HUDEP-2 (cell line): ENCODE results near the gene CPZ.
"Not testable (repeated sequence)": the region's sequence is repeated elsewhere in the genome, so short reads cannot be mapped to it uniquely, and the experiment has no call there.

ENCODE experiments used
- DNase-seq, 76 experiments: peaks; one replicate each; lab custom pipeline; 2025; ENCODE audit not compliant: unreplicated experiment in 76 of 76; lab: John Stamatoyannopoulos, UW

CPZ gene

DNA sequence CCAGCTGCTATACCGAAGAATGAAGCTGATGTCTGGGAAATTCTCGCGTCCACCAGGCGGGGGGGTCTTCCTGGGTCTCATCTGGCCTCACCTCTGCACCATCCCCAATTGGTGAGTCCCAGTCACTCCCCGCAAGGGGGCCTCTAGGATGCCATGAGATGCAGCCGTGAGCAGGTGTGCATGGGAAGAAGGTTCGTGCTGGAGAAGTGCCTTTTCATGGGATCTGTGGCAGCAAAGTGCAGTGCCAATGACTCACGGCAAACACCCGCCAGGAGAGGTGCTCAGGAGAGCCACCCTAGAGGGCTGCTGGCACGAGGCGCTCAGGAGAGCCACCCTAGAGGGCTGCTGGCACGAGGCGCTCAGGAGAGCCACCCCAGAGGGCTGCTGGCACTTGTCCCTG lies 55.1 kb downstream of the CPZ start:
- no peak for DNase-seq

DNA sequence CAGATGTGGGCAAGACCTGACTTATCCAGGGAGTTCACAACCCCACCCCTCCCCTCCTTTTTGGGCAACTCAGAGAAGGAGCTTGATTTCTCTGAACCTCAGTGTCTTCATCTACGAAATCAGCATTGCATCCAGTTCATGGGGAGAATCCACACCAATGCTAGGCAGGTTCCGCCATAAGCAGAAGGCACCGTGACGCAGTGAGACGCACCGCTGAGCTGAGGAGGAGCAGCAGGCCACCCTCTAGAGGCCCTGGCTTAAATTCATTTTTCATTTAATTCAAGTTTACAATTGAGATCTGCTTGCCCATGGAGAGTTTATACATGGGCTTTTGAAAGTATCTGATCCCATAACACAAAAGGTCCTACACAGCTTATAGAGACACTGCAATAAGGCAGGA lies 55.7 kb downstream of the CPZ start:
- DNase-seq: no peak

DNA sequence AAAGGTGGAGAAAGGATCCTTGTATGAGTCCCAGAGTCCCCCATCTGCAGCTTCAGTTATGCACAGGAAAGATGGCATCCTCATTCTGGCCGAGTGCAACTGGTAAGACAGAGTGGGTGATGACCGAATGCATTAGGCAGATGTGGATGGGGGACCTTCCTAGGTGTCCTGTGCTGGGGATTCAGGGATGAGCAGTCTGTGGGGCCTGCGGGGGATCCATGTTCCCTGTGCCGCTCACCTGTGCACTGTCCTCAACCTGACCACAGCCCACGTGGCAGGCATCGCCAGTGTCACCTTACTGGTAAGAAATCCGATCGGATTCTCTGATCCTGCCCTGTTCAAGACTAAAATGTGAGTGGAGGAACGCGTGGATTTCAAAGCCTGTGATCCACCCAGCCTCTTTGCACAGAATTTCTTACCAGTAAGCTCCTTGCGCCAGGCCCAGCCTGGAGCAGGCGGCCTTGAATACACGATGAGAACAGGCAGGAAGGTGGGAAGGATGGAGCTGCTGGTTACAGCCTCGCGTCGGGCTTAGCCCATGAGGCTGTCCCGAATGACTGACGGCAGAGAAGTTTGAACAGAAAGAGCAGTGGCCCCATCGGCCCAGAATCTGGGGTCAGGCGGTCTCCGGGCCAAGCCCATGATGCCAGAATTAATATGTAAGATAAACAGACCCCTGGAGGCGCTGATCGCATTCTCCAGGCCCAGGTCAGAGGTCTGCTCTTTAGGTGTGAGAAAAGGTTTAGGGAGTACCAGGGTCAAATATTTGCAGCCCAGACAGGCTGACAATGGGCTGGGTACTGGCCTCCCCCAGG lies 56.5 kb downstream of the CPZ start:
- DNase-seq: no peak

DNA sequence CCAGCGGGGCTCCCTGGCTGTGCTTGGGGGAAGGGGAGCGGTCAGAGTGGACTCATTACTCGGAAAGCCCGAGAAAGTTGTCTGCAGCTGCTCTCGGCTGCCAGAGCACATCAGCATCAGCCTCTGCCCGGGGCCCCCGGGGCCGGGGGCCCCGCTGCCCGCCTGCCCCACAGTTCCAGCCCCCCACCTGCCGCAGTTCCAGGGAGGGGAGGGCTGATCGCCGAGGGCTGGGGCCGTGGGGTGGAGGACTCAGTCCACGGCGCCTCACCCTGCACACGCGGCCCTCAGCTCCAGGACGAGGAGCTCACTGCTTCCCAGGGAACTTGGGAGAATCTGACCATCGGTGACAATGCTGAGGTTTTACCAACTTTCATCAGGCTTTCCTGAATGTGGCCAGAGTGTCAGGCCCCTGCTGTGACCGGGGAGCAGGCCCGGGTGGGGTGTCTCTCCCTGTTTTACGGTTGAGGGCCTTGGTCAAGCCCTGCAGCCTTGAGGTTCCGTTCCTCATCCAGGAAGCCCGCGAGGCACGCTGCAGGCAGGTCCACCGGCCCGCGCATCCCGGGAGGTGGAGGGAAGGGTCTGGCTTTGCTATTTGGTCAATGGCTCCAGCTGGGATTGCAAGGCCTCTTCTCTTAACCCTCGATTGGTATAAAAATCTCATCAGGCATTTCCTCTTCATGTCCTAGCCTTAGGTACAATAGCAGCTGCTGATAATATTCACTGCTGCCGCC lies 57.2 kb downstream of the CPZ start:
- DNase-seq: no peak

DNA sequence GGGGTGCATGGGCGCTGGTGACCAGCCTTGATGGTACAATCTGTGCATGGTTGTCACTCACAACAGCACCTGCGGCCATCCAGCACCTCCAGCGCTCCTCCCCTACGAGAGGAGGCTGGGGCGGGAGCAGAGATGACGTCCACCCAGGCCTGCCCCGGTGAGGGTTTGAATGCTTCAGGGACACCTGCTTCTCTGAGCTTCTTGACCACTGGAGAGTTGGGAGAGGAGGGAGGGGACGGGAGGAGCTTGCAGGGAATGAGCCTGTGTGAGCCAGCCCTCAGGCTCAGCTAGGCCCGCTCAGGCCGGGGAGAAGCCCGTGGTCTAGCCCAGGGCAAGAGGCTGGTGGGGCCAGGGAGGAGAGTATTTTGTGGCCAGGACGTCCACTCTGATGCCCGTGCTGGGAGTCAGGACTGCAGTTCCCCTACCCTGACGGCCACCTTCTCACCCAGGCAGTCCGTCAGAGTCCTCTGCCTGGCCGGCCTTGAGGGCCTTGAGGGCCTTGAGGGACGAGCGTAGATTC lies 59.2 kb downstream of the CPZ start:
- DNase-seq: no peak

DNA sequence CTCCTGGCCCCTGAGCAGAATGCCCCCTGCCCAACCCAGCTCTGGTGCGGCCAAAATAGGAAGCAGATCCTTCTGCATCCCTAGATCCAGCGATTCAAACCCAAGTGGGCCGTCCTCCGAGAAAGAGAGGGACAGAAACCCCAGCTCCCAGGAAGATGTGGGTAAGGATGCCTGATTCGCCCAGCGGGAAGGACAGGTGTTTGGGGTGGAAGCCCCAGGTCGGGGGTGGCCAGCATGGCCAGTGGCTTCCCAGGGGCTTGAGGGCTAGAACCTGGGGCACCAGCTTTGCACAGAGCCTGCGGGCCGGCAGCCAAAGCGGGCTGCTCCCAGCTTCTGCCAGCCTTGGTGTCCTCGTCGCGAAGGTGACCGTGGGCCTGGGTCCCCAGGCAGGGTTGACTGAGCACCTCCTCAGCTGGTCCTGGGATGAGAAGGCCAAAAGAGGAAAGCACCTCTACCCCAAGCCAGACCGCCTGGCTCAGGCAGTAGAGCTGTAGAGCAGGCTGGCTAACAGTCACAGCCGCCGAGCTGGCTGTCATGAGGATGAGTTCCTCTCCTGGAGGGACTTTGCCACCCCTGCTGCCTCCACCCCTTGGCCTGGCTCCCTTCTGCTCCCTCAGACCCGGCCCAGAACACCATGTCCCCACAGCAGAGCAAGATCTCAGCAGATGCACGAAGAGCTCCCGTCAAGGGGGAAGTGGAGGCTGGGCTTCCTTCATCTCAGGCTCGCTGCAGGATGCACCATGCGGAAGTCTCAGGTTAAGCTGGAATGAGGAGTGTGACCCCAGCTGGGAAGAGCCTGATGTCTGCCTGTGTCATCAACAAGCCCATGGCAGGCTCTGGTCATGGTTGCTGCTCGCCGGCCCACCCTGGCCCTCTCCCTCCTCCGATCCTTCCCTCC lies 59.9 kb downstream of the CPZ start:
- DNase-seq: no peak

DNA sequence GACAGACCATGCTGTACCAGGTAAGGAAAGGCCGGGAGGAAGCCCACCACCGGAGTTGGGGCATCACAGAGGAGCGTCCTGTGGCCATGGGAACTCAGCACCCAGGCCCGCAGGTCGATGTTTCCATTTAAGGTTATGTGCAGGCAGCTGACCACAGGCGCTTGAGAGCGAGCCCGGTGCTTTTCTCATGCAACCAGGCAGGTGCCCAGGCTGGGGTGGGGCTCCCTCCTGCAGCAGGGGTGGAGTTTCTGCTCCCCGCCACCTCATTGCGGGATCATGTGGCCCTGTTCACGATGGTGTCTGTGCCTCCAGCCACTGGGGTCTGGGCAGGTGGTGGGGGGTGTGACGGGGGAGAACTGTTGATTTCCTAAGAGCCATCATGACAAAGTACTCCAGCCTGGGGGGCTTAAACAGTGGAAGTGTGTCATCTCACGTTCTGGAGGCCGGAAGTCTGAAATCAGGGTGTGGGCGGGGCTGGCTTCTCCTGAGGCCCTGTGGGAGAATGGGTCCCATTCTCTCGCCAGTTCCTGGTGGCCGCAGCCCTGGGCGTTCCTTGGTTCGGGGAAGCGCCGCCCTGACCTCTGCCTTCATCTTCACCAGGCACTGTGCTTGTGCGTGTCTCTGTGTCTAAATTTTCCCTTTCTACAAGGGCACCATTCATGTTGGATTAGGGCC lies 60.9 kb downstream of the CPZ start:
- no peak for DNase-seq

DNA sequence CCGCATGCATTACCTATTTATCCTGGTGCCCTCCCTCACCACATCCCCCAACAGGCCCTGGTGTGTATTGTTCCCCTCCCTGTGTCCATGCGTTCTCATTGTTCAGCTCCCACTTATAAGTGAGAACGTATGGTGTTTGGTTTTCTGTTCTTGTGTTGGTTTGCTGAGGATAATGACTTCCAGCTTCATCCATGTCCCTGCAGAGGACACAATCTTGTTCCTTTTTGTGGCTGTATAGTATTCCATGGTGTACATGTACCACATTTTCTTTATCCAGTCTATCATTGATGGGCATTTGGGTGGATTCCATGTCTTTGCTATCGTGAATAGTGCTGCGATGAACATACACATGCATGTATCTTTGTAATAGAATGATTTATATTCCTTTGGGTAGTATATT lies 61.6 kb downstream of the CPZ start:
- DNase-seq: not testable (repeated sequence)

DNA sequence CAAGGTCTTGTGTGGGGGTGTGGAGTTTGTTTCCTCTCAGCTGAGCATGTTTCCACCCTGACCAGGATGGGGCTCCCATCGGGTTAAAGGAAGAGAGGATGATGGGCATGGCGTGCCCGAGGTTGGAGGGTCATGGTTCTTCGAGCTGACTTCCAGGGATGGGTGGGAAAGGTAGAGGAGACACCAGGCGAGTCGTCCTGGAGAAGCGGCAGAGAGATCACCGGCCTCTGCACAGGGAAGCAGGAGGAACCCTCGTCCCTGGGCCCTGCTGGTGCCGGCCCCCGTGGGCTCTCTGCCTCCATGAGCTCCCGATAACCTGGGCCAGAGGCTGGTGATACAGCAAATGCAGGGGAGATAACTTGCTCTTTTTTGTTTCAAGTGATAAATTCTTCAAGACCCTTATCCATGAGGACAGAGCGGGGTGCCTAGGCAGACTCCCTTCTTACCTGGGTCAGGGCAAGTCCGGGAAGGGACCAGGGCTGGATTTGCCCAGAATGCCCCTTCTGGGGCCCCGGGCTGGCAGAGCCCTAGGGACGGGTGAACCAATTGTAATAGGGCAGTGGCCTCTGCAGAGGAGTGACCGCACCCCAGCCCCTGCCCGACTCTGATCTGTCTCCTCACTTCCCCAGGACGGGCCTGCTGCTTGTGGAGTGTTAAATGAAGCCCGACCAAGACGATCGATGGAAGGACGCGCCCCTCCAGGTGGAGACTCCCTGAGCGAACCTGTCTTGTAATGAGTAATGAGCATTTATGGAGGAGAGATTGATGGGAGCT lies 63.0 kb downstream of the CPZ start:
- DNase-seq: no peak

DNA sequence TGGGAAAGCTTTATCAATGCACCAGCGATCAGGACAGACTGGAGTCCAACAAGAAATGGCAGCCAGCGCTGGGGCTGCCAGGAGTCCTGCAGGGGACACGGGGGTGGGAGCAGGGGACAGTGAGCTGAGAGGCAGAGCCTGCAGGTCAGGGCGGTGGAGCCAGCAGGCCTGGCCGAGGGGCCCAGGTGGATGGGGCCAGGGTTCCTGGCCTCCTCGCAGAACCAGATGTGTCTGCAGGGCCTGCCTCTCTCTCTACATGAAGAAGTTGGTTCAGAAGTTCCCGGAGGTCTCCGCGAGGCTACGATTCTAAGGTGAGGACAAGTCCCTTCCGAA lies 63.6 kb downstream of the CPZ start:
- DNase-seq: no peak

DNA sequence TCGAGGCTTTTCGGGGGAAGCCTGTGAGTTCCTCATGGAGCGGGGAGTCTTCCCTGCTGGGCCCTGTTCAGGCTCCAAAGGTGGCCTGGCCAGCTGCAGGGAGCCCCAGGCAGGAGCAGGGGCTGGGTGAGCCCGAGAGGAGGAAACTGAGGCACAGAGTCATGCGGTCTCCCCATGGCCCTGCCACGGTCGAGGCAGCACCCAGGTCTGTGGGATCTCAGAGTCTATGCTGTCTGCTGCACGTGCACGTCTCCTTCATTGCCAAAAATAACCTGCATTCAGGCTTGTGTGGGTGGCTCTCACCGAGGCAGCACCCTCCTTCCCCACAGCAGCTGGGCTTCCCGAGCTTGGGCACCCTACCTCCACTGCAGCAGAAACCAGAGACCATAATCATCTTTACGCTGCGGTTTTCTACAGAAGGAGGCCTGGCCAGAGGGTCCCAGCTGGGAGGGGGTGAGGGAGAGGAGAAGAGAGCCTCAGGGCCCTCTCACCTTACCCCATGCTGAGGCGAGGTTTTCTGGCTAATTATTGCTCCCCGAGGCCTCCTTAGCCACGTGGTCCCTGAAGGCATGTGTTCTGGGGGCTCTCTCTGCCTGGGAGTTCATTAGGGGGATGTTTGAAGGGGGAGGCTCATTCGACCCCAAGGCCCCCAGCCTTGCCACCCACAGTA lies 64.3 kb downstream of the CPZ start:
- DNase-seq: no peak

DNA sequence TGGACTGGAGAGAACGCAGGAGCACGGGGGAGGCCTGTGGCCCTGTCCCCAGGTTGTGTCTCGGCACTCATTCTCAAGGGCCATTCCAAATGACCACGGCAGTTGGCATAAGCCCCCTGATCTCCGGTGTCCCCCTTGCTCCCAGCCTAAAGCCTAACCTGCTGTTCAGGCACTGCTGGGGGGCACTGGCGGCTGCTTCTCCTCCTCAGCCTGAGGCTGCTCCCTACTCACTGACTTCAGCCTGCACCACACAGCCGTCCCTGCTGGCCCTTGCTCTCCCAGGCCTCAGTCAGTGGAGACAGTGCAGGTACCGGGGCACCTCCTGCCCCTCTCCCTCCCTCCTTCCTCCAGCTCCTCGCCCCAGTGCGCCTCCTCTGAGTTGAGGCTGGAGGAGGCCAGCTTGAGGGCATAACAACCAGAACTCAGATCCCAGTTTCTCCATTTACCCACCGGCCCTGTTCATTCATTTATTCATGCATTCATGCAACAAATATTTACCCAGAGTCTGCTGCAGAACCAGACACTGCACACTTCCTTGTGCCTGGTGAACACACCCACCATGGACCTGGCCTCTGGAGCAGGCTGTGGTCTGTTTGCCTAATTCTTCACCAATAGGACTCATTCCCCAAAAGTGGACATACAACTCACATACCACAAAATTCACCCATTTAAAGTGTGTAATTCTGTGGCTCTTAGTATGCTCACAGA lies 65.0 kb downstream of the CPZ start:
- DNase-seq: no peak

DNA sequence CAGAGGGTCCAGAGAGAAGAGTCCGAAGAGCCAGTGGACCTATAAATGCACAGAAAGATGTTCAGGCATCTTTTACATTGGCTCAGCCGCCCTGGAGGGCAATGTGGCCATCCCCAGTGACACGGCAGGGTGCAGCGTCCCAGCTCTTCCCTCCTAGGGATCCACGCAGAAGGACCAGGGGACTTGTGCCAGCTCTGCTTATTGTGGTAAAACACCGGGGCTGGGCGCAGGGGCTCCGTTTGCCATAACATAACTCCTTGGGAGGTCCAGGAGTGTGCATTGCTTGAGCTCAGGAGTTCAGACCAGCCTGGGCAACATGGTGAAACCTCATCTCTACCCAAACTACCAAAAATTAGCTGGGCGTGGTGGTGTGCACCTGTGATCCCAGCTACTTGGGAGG lies 70.2 kb downstream of the CPZ start:
- DNase-seq: no peak

DNA sequence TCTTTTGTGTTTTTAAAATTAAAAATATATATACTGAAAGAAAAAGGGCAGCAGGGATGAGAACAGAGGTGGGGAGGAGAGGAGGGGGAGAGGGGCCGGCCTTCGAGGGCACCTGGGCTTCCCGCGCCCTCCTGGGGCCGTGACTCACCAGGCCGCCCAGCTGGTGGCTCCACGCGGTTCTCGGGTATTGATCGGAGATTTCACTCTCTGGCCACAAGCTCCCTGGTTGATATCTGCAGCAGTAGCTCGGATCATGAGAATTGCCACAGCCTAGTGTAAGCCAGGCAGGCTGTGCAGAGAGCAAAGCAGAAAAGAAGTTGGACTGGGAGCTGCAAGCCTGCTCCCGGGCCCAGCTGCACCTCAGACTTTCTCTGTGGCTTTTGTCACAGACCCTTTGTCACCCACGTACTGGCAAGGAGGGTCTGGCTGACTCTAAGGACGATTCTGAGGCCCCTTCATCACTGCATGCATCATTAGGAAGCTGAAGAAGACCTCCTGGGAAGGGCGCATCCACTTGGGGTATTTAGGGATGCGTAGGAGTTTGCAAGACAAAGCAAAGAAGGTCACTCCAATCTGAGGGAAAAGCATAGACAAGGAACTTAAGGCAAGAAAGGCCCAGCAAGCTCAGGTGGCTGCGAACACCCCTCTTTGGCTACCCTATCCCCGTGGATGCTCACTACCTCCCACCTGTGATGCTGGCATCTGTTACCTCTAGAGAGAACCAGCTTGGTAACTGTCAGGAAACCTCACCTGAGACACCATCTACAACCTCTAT lies 71.7 kb downstream of the CPZ start:
- no peak for DNase-seq

DNA sequence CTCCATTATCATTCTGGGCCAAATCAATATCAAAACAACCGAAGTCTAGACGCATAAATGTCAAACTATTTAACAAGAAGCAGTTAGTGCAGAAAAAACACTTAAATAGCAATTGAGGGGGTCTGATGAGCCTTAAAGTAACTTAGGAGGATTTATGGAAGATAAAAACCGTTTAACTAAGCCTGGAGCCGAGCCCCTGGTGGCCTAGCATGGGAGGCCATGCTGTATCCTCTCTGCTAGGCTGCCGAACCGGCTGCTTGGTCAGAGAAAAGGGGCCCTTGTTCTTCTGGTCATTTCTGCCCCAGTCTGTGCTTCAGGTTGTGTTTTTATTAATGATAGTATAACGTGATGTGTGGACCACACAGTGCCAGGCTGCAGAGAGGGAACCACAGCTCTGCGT lies 72.4 kb downstream of the CPZ start:
- no peak for DNase-seq

DNA sequence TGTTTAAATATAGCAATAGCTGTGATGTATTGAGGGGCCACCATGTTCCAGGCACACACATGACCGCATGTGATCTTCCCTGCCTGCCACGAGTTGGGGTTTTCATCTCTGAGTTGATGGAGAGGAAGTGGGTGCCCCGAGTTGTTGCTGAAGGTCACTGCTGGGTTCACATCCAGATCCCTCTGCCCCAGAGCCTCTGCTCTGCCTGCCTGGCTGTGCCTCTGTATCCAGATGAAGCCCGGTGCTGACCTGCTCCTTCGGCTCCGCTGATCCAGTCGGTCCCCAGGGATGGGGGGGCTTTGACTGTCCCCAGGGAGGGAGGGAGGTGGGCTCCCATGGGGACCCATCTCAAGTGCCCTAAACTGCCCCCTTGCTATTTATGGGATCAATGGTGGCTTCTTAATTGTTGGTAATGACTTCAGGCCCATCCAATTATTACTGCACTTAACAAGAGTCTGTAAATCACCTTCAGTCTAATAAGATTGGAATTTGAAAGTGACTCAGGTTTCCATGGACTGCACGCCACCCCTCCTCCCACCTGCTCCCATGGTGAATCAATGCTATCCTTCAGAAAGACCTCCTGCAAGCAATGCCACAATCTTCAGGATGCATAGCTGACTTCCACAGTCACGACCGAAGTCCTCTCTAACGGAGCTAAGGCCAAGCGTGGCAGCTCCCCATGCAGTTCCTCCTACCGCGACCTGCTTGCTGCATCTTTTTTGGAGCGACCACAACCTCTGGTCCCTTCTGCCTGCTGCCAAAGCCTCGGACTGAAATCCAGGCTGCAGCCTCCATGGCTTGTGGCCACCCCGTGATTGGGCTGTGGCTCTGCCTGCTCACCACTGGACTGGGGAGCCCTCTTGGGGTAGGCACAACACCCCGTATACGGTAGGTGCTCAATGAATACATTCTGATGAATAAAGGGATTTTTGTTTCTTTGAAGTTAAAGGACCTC lies 73.1 kb downstream of the CPZ start:
- no peak for DNase-seq

DNA sequence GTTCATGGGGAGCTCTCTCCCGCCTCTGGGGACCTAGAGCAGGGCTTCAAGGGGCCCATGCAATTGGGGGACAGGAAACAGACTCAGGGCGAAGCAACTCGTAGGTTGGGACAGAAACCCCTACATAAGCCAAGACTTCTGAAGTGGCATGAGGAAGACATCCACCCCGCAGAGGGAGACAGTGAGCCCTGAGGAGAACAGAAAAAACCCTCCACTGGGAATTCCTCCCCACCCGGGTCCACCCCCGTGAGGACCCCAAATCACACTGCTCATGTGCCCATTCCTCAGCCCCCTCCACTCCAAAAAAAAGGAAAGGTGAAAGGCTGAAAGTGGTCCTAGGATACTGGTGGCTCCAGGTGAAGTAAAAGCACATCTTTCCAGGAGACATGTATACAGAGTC lies 74.0 kb downstream of the CPZ start:
- DNase-seq: no peak
